Thymus (tissue), 11 donors: ENCODE results near the gene SLC35E1. TPM values are rescaled to one million over a fixed set of nuclear protein-coding genes. Genes with fewer than 3 reads are reported as not detected.
A peak's percentile ranks its signal among the peaks of the same experiment; 100 is the strongest.

ENCODE experiments used
- DNase-seq, 9 donors: peaks; one replicate each; pipeline ENCODE4 v3.0.0-alpha.2; 2013; ENCODE audit warnings: low spot score in 9 of 9, low read depth in 6 of 9, missing footprints in 1 of 9
- H3K27ac ChIP-seq, 2 donors: one replicate each; pipeline ENCODE4 v1.5.1; 2013; ENCODE audit warnings: control low read depth in 1 of 2, low read depth in 1 of 2, low read length in 1 of 2, mild to moderate bottlenecking in 1 of 2, moderate library complexity in 1 of 2
- H3K27me3 ChIP-seq, 2 donors: one replicate each; pipeline ENCODE4 v1.5.1; 2013; ENCODE audit warnings: low read length in 1 of 2; ENCODE audit not compliant: control insufficient read depth in 2 of 2, insufficient read depth in 1 of 2
- H3K36me3 ChIP-seq, 2 donors: one replicate each; pipeline ENCODE4 v1.5.1; 2013; ENCODE audit warnings: low read length in 1 of 2, mild to moderate bottlenecking in 1 of 2, moderate library complexity in 1 of 2; ENCODE audit not compliant: control insufficient read depth in 2 of 2, insufficient read depth in 2 of 2
- H3K4me1 ChIP-seq, 2 donors: one replicate each; pipeline ENCODE4 v1.5.1; 2013; ENCODE audit warnings: low read length in 2 of 2; ENCODE audit not compliant: control insufficient read depth in 2 of 2, insufficient read depth in 2 of 2
- H3K4me3 ChIP-seq, 2 donors: one replicate each; pipeline ENCODE4 v1.5.1; 2013; ENCODE audit warnings: low read length in 2 of 2, control low read depth in 1 of 2, mild to moderate bottlenecking in 1 of 2
- H3K9me3 ChIP-seq, 2 donors: one replicate each; pipeline ENCODE4 v1.5.1; 2013; ENCODE audit warnings: low read length in 1 of 2, mild to moderate bottlenecking in 1 of 2; ENCODE audit not compliant: control insufficient read depth in 2 of 2, insufficient read depth in 1 of 2
- WGBS: extraction: QIAGEN DNeasy Blood & Tissue Kit; methylation state at CpG from one replicate; pipeline ENCODE4 v1.1.7; 2013; 5-methylcytosine and 5-hydroxymethylcytosine counted together
- polyA plus RNA-seq: library from polyadenylated mRNA; stranded (reverse); fragments of 200-250 nt; gene quantifications from one replicate; pipeline ENCODE4 v1.2.3, GENCODE V29; 2013
- total RNA-seq: library from RNA; stranded (reverse); fragments of 120-200 nt; gene quantifications from one replicate; pipeline ENCODE4 v1.2.4, GENCODE V29; 2013
- donor health status: healthy.

The SLC35E1 gene
- total and polyA plus RNA-seq, 2 donors, result 13.1 to 31.3 TPM

DNA sequence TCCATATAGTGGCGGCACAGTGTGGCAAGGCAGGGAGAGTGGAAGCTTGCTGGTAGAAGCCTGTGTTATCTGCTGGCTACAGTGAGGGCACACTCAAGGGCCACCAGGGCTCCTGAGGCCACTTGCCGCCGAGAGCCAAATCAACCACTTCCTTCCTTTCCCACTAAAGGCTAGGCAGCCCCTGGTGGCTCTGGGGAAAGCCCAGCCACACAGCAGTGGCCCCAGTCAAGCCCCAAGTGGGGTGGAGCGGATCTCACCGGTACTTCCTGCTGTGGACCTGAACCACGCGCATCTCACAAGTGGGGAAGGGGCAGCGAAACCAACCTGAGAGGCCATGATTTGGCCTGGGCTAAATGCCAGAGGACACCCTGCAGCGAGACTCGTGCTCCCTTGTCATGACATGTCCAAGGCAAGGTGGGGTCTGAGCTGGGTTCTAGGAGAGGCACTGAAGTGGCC lies 21.9 kb upstream of the SLC35E1 start:
- DNase-seq, result peak in 1 of 9 donors; percentile 28
- Histone ChIP-seq H3K9me3 (no peaks in the 10 kb centered on the region), H3K4me3 (peak overlapping the region in 1 of 2 donors; percentile 8), H3K27ac (peak overlapping the region; percentile 32 to 37), H3K27me3 (no peaks in the 10 kb centered on the region), H3K4me1 (peaks cover 20 to 46% of the 10 kb centered on the region in 2 donors), H3K36me3 (no peaks in the 10 kb centered on the region)
- WGBS, result 15% methylated on average over 10 of the region's 10 CpGs

DNA sequence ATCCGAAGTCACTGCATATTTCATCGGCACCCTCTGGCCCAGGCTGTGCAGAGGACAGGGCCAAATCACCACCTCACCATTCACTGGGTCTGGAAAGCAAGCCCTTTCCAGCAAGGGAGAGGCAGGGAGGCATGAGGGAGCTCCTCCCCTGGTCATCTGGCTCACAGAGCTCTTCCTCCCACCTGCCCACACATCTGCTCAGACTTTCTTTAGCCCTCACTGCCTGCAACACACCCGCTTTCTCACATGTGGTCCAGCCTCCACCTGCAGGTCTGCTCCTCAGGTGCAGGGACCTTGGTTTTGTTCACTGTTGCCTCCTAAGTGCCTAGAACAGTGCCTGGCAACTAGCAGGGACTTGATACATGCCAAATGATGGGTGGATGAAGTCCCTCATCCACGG lies 21.0 kb upstream of the SLC35E1 start:
- H3K36me3 ChIP-seq, result no peaks in the 10 kb centered on the region
- no peak overlapping the region for H3K4me3 ChIP-seq
- no peaks in the 10 kb centered on the region for H3K27me3 ChIP-seq
- H3K9me3 ChIP-seq, result no peaks in the 10 kb centered on the region
- no peak overlapping the region for H3K27ac ChIP-seq
- no peak for DNase-seq
- peaks cover 29 to 56% of the 10 kb centered on the region in 2 donors for H3K4me1 ChIP-seq
- WGBS, result 99% methylated on average over 4 of the region's 4 CpGs

DNA sequence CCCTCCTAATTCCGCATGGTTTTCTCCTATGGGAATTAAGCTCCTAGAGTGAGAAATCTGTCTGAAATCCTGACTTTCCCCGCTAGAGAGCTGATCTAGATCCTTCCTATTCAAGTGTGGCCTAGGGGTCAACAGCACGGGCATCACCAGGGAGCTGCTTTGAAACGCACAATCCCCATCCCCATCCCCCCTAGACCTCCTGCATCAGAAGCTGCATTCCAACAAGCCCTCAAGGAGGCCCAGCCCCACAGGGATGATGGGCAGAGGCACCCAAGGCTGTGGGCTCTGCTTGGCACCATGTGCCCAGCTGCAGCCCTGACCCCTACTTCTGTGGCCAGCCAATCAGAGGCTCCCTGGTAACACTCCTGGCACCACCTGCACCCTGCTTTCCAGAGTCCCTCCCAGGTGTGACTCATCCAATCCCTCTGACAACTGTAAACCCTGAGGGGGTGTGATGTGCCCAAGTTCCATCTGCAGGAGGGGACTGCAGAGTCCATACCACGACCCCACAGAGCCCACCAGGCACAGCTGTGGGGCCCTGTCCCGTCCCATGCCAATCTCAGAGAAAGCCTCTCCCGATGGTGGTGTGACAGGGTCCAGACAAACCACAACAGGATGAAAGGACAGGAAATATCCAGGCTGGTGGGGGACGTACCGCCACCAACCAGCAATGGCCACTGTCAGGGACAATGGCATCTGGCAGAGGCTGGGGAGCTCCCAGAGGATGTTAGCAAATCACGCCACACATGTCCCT lies 19.8 kb upstream of the SLC35E1 start:
- Histone ChIP-seq H3K9me3 (no peaks in the 10 kb centered on the region), H3K4me1 (peaks cover 41 to 68% of the 10 kb centered on the region in 2 donors)
- WGBS, result 89% methylated on average over 10 of the region's 10 CpGs

DNA sequence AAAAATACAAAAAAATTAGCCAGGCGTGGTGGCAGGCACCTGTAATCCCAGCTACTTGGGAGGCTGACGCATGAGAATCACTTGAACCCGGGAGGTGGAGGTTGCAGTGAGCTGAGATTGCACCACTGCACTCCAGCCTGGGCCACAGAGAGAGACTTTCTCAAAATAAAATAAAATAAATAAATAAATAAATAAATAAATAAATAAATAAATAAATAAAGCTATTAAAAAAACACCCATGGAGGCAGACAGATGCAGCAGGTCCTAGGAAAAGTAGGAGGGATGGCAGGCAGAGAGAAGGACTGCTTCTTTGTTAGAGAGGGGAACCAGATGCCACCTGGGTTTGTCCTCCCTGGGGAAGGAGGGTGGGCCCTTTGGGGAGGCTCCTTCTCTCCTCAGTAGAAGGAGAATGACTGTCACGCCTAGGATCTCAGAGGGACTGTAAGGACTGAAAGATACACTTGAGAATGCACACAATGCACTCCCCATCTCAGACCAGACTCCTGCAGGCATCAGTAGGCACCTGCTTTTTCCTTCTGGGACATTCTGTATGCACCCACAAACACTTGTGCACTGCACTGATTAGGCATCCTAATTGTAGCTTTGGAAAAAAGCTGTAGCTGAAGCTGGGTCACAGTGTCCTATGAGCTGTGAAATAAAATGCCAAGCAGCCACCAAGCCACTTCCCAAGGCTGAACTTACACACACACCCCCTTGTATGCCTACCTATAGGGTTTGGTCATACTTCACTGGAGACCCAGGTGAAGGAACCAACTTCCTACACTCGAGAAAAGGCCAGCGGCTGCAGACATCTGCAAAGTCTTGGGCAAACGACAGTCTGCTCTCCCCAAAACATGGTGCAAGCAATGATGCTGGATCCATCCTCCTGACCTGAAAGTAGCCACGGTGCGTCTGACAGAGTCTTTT lies 18.9 kb upstream of the SLC35E1 start:
- H3K36me3 ChIP-seq, result peaks cover 0 to 3% of the 10 kb centered on the region in 2 donors
- peaks cover 49 to 76% of the 10 kb centered on the region in 2 donors for H3K4me1 ChIP-seq
- H3K9me3 ChIP-seq, result no peaks in the 10 kb centered on the region
- DNase-seq, result no peak
- no peak overlapping the region for H3K4me3 ChIP-seq
- H3K27me3 ChIP-seq, result no peaks in the 10 kb centered on the region
- WGBS, result 95% methylated on average over 9 of the region's 9 CpGs
- H3K27ac ChIP-seq, result no peak overlapping the region

More for the DNA sequence above, 19.8 kb upstream of the SLC35E1 start:
- H3K36me3 ChIP-seq, result no peaks in the 10 kb centered on the region
- no peak for DNase-seq
- no peak overlapping the region for H3K27ac ChIP-seq
- H3K4me3 ChIP-seq, result no peak overlapping the region
- no peaks in the 10 kb centered on the region for H3K27me3 ChIP-seq

DNA sequence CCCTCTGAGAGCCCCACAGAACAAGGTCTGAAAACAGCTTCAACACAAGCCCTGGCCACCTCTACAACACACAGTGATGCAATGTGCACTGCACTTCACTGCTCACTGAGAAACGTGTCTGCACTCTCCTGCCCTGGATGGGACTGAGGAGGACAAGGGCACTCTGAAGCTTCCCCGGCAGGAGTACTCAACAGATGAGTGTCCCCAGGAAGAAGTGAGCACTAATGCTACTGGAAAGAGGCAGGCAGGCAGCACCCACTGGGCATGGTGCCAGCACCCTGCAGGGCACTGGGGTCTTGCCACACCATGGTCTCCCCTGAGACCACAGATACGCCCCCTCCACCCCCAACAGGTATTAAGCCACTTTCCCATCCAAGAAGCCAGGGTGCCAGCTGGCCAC lies 17.7 kb upstream of the SLC35E1 start:
- Histone ChIP-seq H3K4me3 (no peak overlapping the region), H3K27ac (no peak overlapping the region), H3K27me3 (no peaks in the 10 kb centered on the region), H3K9me3 (no peaks in the 10 kb centered on the region), H3K36me3 (peaks cover 0 to 4% of the 10 kb centered on the region in 2 donors), H3K4me1 (peaks cover 51 to 80% of the 10 kb centered on the region in 2 donors)
- 81% methylated on average over 3 of the region's 3 CpGs for WGBS
- DNase-seq, result no peak

DNA sequence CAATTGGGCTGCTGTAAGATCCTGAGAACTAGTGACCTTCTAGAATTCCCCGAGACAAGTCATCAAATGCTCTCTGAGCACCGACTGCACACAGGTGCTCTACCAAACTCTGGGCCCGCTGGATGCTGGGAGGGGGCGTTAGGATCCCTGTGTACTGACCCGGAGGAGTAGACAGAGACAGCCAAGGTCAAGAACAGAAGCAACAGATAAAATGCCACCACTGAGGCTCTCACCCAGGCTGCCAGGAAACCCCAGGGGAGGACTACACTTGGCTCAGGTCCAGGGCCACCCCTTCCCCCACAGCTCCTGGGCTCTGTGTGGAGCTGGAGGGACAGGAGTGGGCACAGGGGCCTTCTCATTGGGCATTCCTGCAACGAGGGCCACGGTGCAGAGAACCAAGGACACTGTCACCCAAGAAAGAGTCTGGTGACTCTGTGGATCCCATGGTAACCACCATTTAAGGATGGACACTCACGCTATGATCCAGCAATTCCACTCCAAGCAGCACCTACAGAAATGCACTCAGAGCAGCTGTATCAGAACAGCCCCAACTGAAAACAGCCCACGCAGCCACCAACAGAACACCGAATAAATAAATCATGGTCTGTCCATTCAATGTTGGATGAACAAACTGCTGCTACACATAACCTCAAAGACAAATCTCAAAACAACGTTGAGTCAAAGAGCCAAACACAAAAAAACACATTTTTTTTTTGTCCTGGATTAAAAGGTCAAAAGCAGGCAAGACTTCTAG lies 16.8 kb upstream of the SLC35E1 start:
- no peak overlapping the region for H3K4me3 ChIP-seq
- H3K27ac ChIP-seq, result peak overlapping the region in 1 of 2 donors; percentile 89
- DNase-seq, result no peak
- H3K9me3 ChIP-seq, result no peaks in the 10 kb centered on the region
- WGBS, result 90% methylated on average over 11 of the region's 11 CpGs
- no peaks in the 10 kb centered on the region for H3K27me3 ChIP-seq
- H3K4me1 ChIP-seq, result peaks cover 50 to 80% of the 10 kb centered on the region in 2 donors
- peaks cover 0 to 4% of the 10 kb centered on the region in 2 donors for H3K36me3 ChIP-seq

DNA sequence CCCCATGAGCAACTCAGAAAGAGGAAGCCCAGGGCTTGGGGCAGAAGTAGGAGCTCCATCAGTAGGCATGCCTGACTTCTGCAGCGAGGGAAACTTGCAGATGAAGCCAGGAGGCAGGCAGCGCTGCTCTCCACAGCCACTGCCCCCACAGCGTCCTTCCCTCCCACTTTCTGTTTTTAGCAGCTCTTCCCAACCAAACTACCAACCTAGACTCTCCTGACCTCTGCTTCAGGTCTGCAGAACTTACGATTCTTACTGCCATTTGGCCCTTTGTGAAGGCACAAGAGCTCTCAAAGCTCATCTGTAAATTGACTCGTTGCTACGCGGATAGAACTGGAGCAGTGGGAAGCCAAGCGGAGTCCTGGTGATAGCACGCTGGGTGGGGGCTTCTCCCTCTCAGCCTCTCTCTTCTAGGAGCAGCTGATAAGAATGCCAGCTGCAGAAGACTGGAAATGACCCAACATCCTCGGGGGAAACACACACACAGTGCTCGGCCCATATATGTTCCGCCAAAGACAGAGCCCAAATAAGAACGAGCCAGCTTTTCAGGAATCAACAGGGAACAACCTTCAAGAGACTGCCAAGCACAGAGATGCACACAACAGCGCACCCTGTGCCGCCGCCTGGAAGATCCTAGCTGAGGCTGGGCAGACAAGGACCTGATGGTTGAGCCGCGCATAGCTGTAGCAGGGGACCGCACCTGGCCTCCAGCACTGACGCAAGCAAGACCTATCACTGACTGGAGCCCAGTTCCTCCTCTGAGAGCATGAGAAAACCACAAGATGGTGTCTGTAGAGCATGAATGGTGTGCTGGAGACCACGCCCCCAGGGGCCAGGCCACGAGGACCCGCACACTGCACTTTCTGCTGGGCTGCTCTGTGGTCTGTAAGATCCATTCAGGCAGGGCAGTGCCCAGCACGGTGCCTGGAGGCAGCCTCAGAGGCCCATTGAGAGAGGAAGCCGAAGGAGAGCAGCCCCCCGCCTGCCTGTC lies 15.9 kb upstream of the SLC35E1 start:
- no peaks in the 10 kb centered on the region for H3K9me3 ChIP-seq
- DNase-seq, result peak in 5 of 9 donors; percentile 56 to 85 (median 71)
- peak overlapping the region; percentile 60 to 89 for H3K27ac ChIP-seq
- H3K27me3 ChIP-seq, result no peaks in the 10 kb centered on the region
- peaks cover 0 to 4% of the 10 kb centered on the region in 2 donors for H3K36me3 ChIP-seq
- H3K4me1 ChIP-seq, result peaks cover 49 to 80% of the 10 kb centered on the region in 2 donors
- peak overlapping the region; percentile 16 for H3K4me3 ChIP-seq
- 12% methylated on average over 26 of the region's 26 CpGs for WGBS
